Measurements from ENCODE around the gene SIX2.

SIX2 gene

GRCh38 chr2:44967727-44968432, 41.4 kb downstream of the SIX2 start:
- H3K27me3 ChIP-seq, result peaks cover 54% of the 10 kb centered on the region
- TF ChIP-seq CTCF (IDR thresholded peaks at IDR 0.05), result no peak
- H3K4me3 ChIP-seq (ENCODE audit: low read depth in 1 of 2, low read length in 1 of 2), result no peak overlapping the region

GRCh38 chr2:44967056-44967455, 42.2 kb downstream of the SIX2 start:
- Histone ChIP-seq H3K36me3 (no peaks in the 10 kb centered on the region), H3K9me3 (no peaks in the 10 kb centered on the region), H3K4me3 (ENCODE audit: low read depth in 1 of 2, low read length in 1 of 2) (no peak overlapping the region), H3K27ac (no peak overlapping the region), H3K27me3 (peaks cover 55% of the 10 kb centered on the region), H3K4me1 (ENCODE audit: control insufficient read depth in 1 of 2, insufficient read depth in 1 of 2, low read depth in 1 of 2, low read length in 1 of 2) (no peaks in the 10 kb centered on the region)
- TF ChIP-seq CTCF (IDR thresholded peaks at IDR 0.05), result no peak

More at GRCh38 chr2:44967727-44968432, 41.4 kb downstream of the SIX2 start:
- H3K9me3 ChIP-seq, result no peaks in the 10 kb centered on the region
- no peaks in the 10 kb centered on the region for H3K36me3 ChIP-seq
- no peak overlapping the region for H3K27ac ChIP-seq
- no peaks in the 10 kb centered on the region for H3K4me1 ChIP-seq (ENCODE audit: control insufficient read depth in 1 of 2, insufficient read depth in 1 of 2, low read depth in 1 of 2, low read length in 1 of 2)

GRCh38 chr2:44965684-44966083, 43.6 kb downstream of the SIX2 start:
- Histone ChIP-seq H3K36me3 (no peaks in the 10 kb centered on the region), H3K4me1 (ENCODE audit: control insufficient read depth in 1 of 2, insufficient read depth in 1 of 2, low read depth in 1 of 2, low read length in 1 of 2) (no peaks in the 10 kb centered on the region), H3K27ac (no peak overlapping the region), H3K9me3 (no peaks in the 10 kb centered on the region), H3K27me3 (peaks cover 68% of the 10 kb centered on the region), H3K4me3 (ENCODE audit: low read depth in 1 of 2, low read length in 1 of 2) (no peak overlapping the region)
- TF ChIP-seq CTCF (IDR thresholded peaks at IDR 0.05), result no peak

- Histone ChIP-seq H3K36me3 (no peaks in the 10 kb centered on the region), H3K9me3 (no peaks in the 10 kb centered on the region), H3K27me3 (peaks cover 74% of the 10 kb centered on the region), H3K27ac (no peak overlapping the region), H3K4me1 (ENCODE audit: control insufficient read depth in 1 of 2, insufficient read depth in 1 of 2, low read depth in 1 of 2, low read length in 1 of 2) (no peaks in the 10 kb centered on the region), H3K4me3 (ENCODE audit: low read depth in 1 of 2, low read length in 1 of 2) (no peak overlapping the region)
- TF ChIP-seq CTCF (IDR thresholded peaks at IDR 0.05), result no peak
These were observed 44.5 kb downstream of the SIX2 start for GRCh38 chr2:44964752-44965236.

- Histone ChIP-seq H3K27ac (no peak overlapping the region), H3K36me3 (no peaks in the 10 kb centered on the region), H3K4me3 (ENCODE audit: low read depth in 1 of 2, low read length in 1 of 2) (no peak overlapping the region), H3K27me3 (peaks cover 96% of the 10 kb centered on the region), H3K9me3 (no peaks in the 10 kb centered on the region), H3K4me1 (ENCODE audit: control insufficient read depth in 1 of 2, insufficient read depth in 1 of 2, low read depth in 1 of 2, low read length in 1 of 2) (no peaks in the 10 kb centered on the region)
- TF ChIP-seq CTCF (IDR thresholded peaks at IDR 0.05), result no peak
These were observed 47.0 kb downstream of the SIX2 start for GRCh38 chr2:44962176-44962695.
